ENCODE measurements around the gene HTD2.

GRCh38 chr3:58347984-58348383, 41.7 kb downstream of the HTD2 start:
- no peak for TF ChIP-seq TCF7 (IDR thresholded peaks at IDR 0.05; ENCODE audit: borderline replicate concordance)
- no peak for TF ChIP-seq ZNF696 (CRISPR knock-in tag; conservative IDR thresholded peaks at IDR 0.05)
- TF ChIP-seq BRCA1 (IDR thresholded peaks at IDR 0.05), result no peak
- TF ChIP-seq BRCA1 (CRISPR knock-in tag; IDR thresholded peaks at IDR 0.05), result no peak
- TF ChIP-seq SRF (CRISPR knock-in tag; IDR thresholded peaks at IDR 0.05), result no peak
- no peak for TF ChIP-seq ZNF445 (CRISPR knock-in tag; IDR thresholded peaks at IDR 0.05; ENCODE audit: low read depth)
- TF ChIP-seq FOXK2 (conservative IDR thresholded peaks at IDR 0.05 in 1 of 2, IDR thresholded peaks at IDR 0.05 in 1 of 2; ENCODE audit: low read depth in 2 of 2), result no peak
- TF ChIP-seq NCOR1 (IDR thresholded peaks at IDR 0.05), result no peak
- TF ChIP-seq ELF4 (CRISPR knock-in tag; IDR thresholded peaks at IDR 0.05), result no peak
- no peak for TF ChIP-seq SP1 (CRISPR knock-in tag; IDR thresholded peaks at IDR 0.05)
- TF ChIP-seq MTA3 (IDR thresholded peaks at IDR 0.05; ENCODE audit: borderline replicate concordance), result no peak
- TF ChIP-seq PHF8 (IDR thresholded peaks at IDR 0.05; ENCODE audit: borderline replicate concordance, low read length), result no peak
- no peak for TF ChIP-seq POLR2AphosphoS2 (IDR thresholded peaks at IDR 0.05; ENCODE audit: low read length)

Measured in K562 (cell line).